AG04449 (cell line): Measurements from ENCODE around the gene SLK.

Experiments
- CTCF ChIA-PET: fragments of 350-600 bp; formaldehyde crosslinking; extraction: SDS; loops from one replicate; lab custom pipeline; 2021; ENCODE audit warnings: antibody characterized with exemption; lab: Yijun Ruan, JAX
- POLR2A ChIA-PET: fragments of 400-600, 350-600 bp; formaldehyde crosslinking; extraction: SDS; loops from one replicate; lab custom pipeline; 2020; ENCODE audit warnings: antibody characterized with exemption, inconsistent platforms; lab: Yijun Ruan, JAX
- DNase-seq: peaks from one replicate; pipeline ENCODE4 v3.0.0-alpha.2; 2010; ENCODE audit warnings: low read depth, low spot score
- H3K4me3 ChIP-seq: 2 replicates; pipeline ENCODE4 v1.5.1; 2011; ENCODE audit warnings: low read depth, mild to moderate bottlenecking, control low read depth, low read length
- TF ChIP-seq, protein P1 (sequence below): IDR thresholded peaks from one replicate; pipeline ENCODE4 v1.5.1; 2011; ENCODE audit warnings: mild to moderate bottlenecking, moderate library complexity, low read length, control low read depth, inconsistent platforms; ENCODE audit not compliant: insufficient read depth; ENCODE audit errors: missing control alignments

Gene SLK

GRCh38 chr10:104066945-104067344, 100.0 kb downstream of the SLK start:
- ChIA-PET CTCF (interaction anchor here (1.1 to 2.4 kb wide), 2 partner anchors 8 to 55 kb away, joined by 3 to 9 read pairs; partner anchors contain the start of gene SFR1), POLR2A (interaction anchor here (0.7 kb wide), 1 partner anchor 9 kb away, joined by 6 read pairs; no protein-coding TSS in a partner anchor)
- DNase-seq: no peak
- TF ChIP-seq, protein P1, sequence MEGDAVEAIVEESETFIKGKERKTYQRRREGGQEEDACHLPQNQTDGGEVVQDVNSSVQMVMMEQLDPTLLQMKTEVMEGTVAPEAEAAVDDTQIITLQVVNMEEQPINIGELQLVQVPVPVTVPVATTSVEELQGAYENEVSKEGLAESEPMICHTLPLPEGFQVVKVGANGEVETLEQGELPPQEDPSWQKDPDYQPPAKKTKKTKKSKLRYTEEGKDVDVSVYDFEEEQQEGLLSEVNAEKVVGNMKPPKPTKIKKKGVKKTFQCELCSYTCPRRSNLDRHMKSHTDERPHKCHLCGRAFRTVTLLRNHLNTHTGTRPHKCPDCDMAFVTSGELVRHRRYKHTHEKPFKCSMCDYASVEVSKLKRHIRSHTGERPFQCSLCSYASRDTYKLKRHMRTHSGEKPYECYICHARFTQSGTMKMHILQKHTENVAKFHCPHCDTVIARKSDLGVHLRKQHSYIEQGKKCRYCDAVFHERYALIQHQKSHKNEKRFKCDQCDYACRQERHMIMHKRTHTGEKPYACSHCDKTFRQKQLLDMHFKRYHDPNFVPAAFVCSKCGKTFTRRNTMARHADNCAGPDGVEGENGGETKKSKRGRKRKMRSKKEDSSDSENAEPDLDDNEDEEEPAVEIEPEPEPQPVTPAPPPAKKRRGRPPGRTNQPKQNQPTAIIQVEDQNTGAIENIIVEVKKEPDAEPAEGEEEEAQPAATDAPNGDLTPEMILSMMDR: no peak
- H3K4me3 ChIP-seq: no peak overlapping the region

DNA sequence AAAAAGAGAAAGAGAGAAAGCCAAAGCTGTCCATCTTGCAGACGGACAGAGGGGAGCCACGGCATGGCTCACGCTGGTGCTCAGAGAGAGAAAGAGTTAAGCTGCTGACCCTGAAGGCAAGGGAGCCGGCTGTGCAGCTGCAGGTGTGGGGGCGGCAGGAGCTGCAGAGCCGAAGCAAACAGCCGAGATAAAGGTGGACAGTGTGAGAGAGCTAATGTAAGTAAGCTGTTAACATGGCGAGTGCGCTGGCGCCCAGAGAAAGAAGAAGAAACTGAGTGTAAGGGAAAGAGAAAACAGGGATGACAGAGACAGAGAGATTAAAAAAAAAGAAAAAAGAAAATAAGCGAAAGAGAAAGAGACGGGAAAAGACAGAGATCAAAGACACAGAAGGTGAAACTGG, 100.6 kb downstream of the SLK start:
- DNase-seq: no peak
- H3K4me3 ChIP-seq: no peak overlapping the region
- POLR2A ChIA-PET: interaction anchor here (0.7 kb wide), 1 partner anchor 9 kb away, joined by 6 read pairs; no protein-coding TSS in a partner anchor
- CTCF ChIA-PET: interaction anchor here (1.1 to 2.4 kb wide), 3 partner anchors 9 to 54 kb away, joined by 3 to 9 read pairs (median 3); partner anchors contain the start of gene SFR1
- TF ChIP-seq, protein P1: no peak

DNA sequence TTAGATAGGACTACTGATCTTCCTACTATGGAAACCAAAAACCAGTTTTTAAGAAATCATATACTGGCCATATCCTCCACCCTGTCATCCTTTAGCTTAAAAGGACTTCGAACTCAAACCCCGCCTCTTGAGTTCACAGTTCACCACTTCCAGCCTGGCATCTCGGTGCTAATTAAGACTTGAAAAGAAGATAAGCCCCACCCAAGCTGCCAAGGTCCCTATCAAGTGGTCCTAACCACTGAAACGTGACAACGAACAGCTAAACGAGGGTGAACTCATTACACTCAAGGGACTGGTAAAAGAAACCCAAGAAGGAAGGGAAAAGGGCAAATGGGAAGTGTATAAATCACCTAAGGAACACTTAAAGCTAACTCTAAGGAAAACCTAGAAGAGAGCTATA, 102.7 kb downstream of the SLK start:
- DNase-seq: no peak
- TF ChIP-seq, protein P1: no peak
- no peak overlapping the region for H3K4me3 ChIP-seq
- ChIA-PET POLR2A (no interaction called here), CTCF (no interaction called here)

- H3K4me3 ChIP-seq: no peak overlapping the region
- POLR2A ChIA-PET: no interaction called here
- TF ChIP-seq, protein P1: no peak
- CTCF ChIA-PET: interaction anchor here (0.8 to 1.7 kb wide), 4 partner anchors 11 to 28 kb away, joined by 3 to 6 read pairs (median 4); no protein-coding TSS in a partner anchor
- DNase-seq: no peak
Observed at GRCh38 chr10:104072786-104073185, 105.8 kb downstream of the SLK start.

GRCh38 chr10:104074505-104074904, 107.6 kb downstream of the SLK start:
- H3K4me3 ChIP-seq: no peak overlapping the region
- ChIA-PET POLR2A (no interaction called here), CTCF (no interaction called here)
- TF ChIP-seq, protein P1: no peak
- no peak for DNase-seq

- no peak for DNase-seq
- TF ChIP-seq, protein P1: no peak
- CTCF ChIA-PET: interaction anchor here (1.9 kb wide), 1 partner anchor 47 kb away, joined by 7 read pairs; no protein-coding TSS in a partner anchor
- no peak overlapping the region for H3K4me3 ChIP-seq
- POLR2A ChIA-PET: no interaction called here
Observed at GRCh38 chr10:104076743-104077160, 109.8 kb downstream of the SLK start.
